Astrocyte of the spinal cord (primary cell): ENCODE measurements around the gene CRYZL1.
"Not testable (repeated sequence)": the region's sequence is repeated elsewhere in the genome, so short reads cannot be mapped to it uniquely, and the experiment has no call there.

Experiments
- DNase-seq: peaks from one replicate; pipeline ENCODE4 v3.0.0; 2011; ENCODE audit warnings: low read depth, low spot score
- H3K4me3 ChIP-seq: 2 replicates; pipeline ENCODE4 v1.5.1; 2011; ENCODE audit warnings: low read depth, mild to moderate bottlenecking, low read length, moderate library complexity
- CTCF ChIP-seq: IDR thresholded peaks from 2 replicates; pipeline ENCODE4 v1.5.1; 2012; ENCODE audit warnings: low read depth, mild to moderate bottlenecking, low read length, inconsistent platforms
- in situ Hi-C: cut with HindIII; loops from 2 replicates; pipeline ENCODE4 v1.10.0; 2017; ENCODE audit warnings: low sequenced_read_pairs

CRYZL1 gene

GRCh38 chr21:33684923-33685560 lies 43.5 kb upstream of the CRYZL1 start:
- no peak for TF ChIP-seq CTCF
- H3K4me3 ChIP-seq: no peak overlapping the region
- DNase-seq: peak; percentile 50

GRCh38 chr21:33684068-33684467 lies 42.5 kb upstream of the CRYZL1 start:
- H3K4me3 ChIP-seq: no peak overlapping the region
- in situ Hi-C loops: no loop called here
- DNase-seq: no peak
- no peak for TF ChIP-seq CTCF

More at GRCh38 chr21:33684923-33685560, 43.5 kb upstream of the CRYZL1 start:
- in situ Hi-C loops: no loop called here

- peak; percentile 95 for DNase-seq
- in situ Hi-C loops: no loop called here
- H3K4me3 ChIP-seq: no peak overlapping the region
- no peak for TF ChIP-seq CTCF
These were observed 41.6 kb upstream of the CRYZL1 start for GRCh38 chr21:33682992-33683627.

GRCh38 chr21:33680870-33681269 lies 39.3 kb upstream of the CRYZL1 start:
- no peak overlapping the region for H3K4me3 ChIP-seq
- in situ Hi-C loops: no loop called here
- TF ChIP-seq CTCF: no peak
- DNase-seq: no peak

- no peak overlapping the region for H3K4me3 ChIP-seq
- DNase-seq: no peak
- in situ Hi-C loops: no loop called here
- TF ChIP-seq CTCF: no peak
These were observed 35.9 kb upstream of the CRYZL1 start for GRCh38 chr21:33677450-33677849.

- in situ Hi-C loops, H3K4me3 ChIP-seq, DNase-seq: not testable (repeated sequence)
These were observed 35.1 kb upstream of the CRYZL1 start for GRCh38 chr21:33676666-33677065.

GRCh38 chr21:33674226-33674625 lies 32.7 kb upstream of the CRYZL1 start:
- H3K4me3 ChIP-seq: no peak overlapping the region
- no peak for DNase-seq
- TF ChIP-seq CTCF: no peak
- in situ Hi-C loops: no loop called here
